GM23338 (cell line): ENCODE data around the gene SLC6A18.

ENCODE experiments used
- CREB1 ChIP-seq: fragments of 250-450 bp; sonication (Bioruptor Pico); IDR thresholded peaks from 2 replicates; pipeline ENCODE4 v1.5.0; 2020; ENCODE audit warnings: low read depth, mild to moderate bottlenecking, moderate library complexity
- EZH2 ChIP-seq: fragments of 200-600 bp; sonication (generic); IDR thresholded peaks from one replicate; pipeline ENCODE4 v1.8.0; 2017; ENCODE audit warnings: antibody characterized with exemption, mild to moderate bottlenecking, low read depth; ENCODE audit not compliant: unreplicated experiment
- POLR2AphosphoS5 ChIP-seq: IDR thresholded peaks from 2 replicates; pipeline ENCODE4 v1.6.1; 2016; ENCODE audit warnings: antibody characterized with exemption, low read depth
- STAT1 ChIP-seq: IDR thresholded peaks from one replicate; pipeline ENCODE4 v1.6.1; 2016; ENCODE audit warnings: antibody characterized with exemption; ENCODE audit not compliant: unreplicated experiment
- ZNF114 ChIP-seq: fragments of 250-450 bp; sonication (Bioruptor Pico); IDR thresholded peaks from 2 replicates; pipeline ENCODE4 v1.5.0; 2020; ENCODE audit warnings: mild to moderate bottlenecking, moderate library complexity
- TF ChIP-seq, protein P1 (sequence below), 2 experiments: fragments of 200-600 bp in 1 of 2; sonication (generic) in 1 of 2; conservative IDR thresholded peaks; 2 replicates each; pipeline versions ENCODE4 v1.5.1 to v1.6.1; 2016 to 2017; ENCODE audit warnings: antibody characterized with exemption in 2 of 2, low read depth in 2 of 2, mild to moderate bottlenecking in 2 of 2, moderate library complexity in 1 of 2
- TF ChIP-seq, protein P2 (sequence below): IDR thresholded peaks from 2 replicates; pipeline ENCODE4 v1.6.1; 2016; ENCODE audit warnings: antibody characterized with exemption

DNA sequence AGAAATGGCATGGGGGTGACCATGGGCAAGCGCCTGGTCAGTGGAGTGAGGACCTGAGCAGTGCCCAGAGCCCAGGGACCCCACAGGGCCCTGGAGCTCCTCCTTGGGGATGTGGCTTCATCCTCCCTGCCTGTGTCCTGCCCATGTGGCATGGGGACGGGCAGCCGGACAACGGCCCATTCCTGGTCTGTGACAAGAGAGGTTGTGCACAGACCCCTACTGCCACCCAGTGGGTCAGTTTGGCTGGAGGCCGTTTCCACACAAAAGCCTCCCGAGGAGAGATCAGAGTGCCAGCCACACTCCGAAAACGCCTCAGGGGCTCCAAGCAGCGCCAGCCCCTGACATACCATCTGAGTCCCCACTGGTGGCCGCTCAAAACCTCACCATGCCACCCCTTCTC lies 19.8 kb downstream of the SLC6A18 start:
- TF ChIP-seq, protein P1, sequence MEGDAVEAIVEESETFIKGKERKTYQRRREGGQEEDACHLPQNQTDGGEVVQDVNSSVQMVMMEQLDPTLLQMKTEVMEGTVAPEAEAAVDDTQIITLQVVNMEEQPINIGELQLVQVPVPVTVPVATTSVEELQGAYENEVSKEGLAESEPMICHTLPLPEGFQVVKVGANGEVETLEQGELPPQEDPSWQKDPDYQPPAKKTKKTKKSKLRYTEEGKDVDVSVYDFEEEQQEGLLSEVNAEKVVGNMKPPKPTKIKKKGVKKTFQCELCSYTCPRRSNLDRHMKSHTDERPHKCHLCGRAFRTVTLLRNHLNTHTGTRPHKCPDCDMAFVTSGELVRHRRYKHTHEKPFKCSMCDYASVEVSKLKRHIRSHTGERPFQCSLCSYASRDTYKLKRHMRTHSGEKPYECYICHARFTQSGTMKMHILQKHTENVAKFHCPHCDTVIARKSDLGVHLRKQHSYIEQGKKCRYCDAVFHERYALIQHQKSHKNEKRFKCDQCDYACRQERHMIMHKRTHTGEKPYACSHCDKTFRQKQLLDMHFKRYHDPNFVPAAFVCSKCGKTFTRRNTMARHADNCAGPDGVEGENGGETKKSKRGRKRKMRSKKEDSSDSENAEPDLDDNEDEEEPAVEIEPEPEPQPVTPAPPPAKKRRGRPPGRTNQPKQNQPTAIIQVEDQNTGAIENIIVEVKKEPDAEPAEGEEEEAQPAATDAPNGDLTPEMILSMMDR (conservative IDR thresholded peaks at IDR 0.05; ENCODE audit: low read depth in 2 of 2): peak in 1 of 2 experiments; percentile 35; a peak in 2 of 4 replicates
- no peak for TF ChIP-seq EZH2
- TF ChIP-seq, protein P2, sequence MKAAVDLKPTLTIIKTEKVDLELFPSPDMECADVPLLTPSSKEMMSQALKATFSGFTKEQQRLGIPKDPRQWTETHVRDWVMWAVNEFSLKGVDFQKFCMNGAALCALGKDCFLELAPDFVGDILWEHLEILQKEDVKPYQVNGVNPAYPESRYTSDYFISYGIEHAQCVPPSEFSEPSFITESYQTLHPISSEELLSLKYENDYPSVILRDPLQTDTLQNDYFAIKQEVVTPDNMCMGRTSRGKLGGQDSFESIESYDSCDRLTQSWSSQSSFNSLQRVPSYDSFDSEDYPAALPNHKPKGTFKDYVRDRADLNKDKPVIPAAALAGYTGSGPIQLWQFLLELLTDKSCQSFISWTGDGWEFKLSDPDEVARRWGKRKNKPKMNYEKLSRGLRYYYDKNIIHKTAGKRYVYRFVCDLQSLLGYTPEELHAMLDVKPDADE: no peak
- TF ChIP-seq CREB1: no peak
- no peak for TF ChIP-seq POLR2AphosphoS5
- no peak for TF ChIP-seq STAT1
- TF ChIP-seq ZNF114 (CRISPR knock-in tag): no peak
